Fibroblast of pulmonary artery (primary cell): ENCODE data around the gene ATG14.
A peak's percentile ranks its signal among the peaks of the same experiment; 100 is the strongest.

Source experiments
- DNase-seq: peaks from one replicate; pipeline ENCODE4 v3.0.0-alpha.2; 2010; ENCODE audit warnings: low read depth
- H3K4me3 ChIP-seq: replicated peaks from 2 replicates; pipeline ENCODE4 v1.5.1; 2011; ENCODE audit warnings: low read depth, mild to moderate bottlenecking, control low read depth, low read length, moderate library complexity
- CTCF ChIP-seq: IDR thresholded peaks from 2 replicates; pipeline ENCODE4 v1.5.1; 2011; ENCODE audit warnings: mild to moderate bottlenecking, control low read depth, low read length, inconsistent platforms; ENCODE audit errors: missing control alignments

Gene ATG14

GRCh38 chr14:55433880-55434804 lies 22.5 kb upstream of the ATG14 start:
- no peak for DNase-seq
- TF ChIP-seq CTCF: no peak
- no peak overlapping the region for H3K4me3 ChIP-seq

GRCh38 chr14:55432628-55433027 lies 21.0 kb upstream of the ATG14 start:
- no peak overlapping the region for H3K4me3 ChIP-seq
- DNase-seq: no peak
- TF ChIP-seq CTCF: no peak

- TF ChIP-seq CTCF: peak; percentile 49
- peak; percentile 85 for DNase-seq
These were observed 18.5 kb upstream of the ATG14 start for GRCh38 chr14:55430024-55430690.

GRCh38 chr14:55427439-55427838 lies 15.8 kb upstream of the ATG14 start:
- DNase-seq: no peak
- no peak overlapping the region for H3K4me3 ChIP-seq
- no peak for TF ChIP-seq CTCF

More at GRCh38 chr14:55430024-55430690, 18.5 kb upstream of the ATG14 start:
- no peak overlapping the region for H3K4me3 ChIP-seq

- no peak for TF ChIP-seq CTCF
- no peak overlapping the region for H3K4me3 ChIP-seq
- no peak for DNase-seq
These were observed 15.3 kb upstream of the ATG14 start for GRCh38 chr14:55426891-55427290.

- no peak overlapping the region for H3K4me3 ChIP-seq
- TF ChIP-seq CTCF: peak; percentile 12
- no peak for DNase-seq
These were observed 13.5 kb upstream of the ATG14 start for GRCh38 chr14:55425091-55425490.
